CD4-positive, CD25-positive, alpha-beta regulatory T cell (primary cell): ENCODE results near the gene SPRY1. TPM values are rescaled to one million over a fixed set of nuclear protein-coding genes. Genes with fewer than 3 reads are reported as not detected.

Source experiments
- ATAC-seq, 2 donors: fragments of 150-1000 bp; cut with Tn5 transposase; one replicate each; pipeline ENCODE4 v1.10.0; 2021; ENCODE audit warnings: low read depth in 2 of 2, moderate number of reproducible peaks in 2 of 2, moderate library complexity in 1 of 2
- DNase-seq, 3 donors: peaks; one replicate each; pipeline versions ENCODE4 v3.0.0 to v3.0.0-alpha.2; 2012 to 2022; ENCODE audit warnings: mixed read lengths in 1 of 3
- H3K27ac ChIP-seq: one replicate; pipeline ENCODE4 v1.7.0; 2013; ENCODE audit warnings: mild to moderate bottlenecking, low read length; ENCODE audit not compliant: insufficient read depth, poor library complexity, severe bottlenecking
- H3K27me3 ChIP-seq: one replicate; pipeline ENCODE4 v1.7.0; 2013; ENCODE audit warnings: low read length; ENCODE audit not compliant: control insufficient read depth, insufficient read depth
- H3K36me3 ChIP-seq: one replicate; pipeline ENCODE4 v1.7.0; 2013; ENCODE audit warnings: mild to moderate bottlenecking, low read length, moderate library complexity; ENCODE audit not compliant: control insufficient read depth, insufficient read depth
- H3K4me1 ChIP-seq: 2 replicates; pipeline ENCODE4 v1.7.0; 2013; ENCODE audit warnings: mild to moderate bottlenecking, low read length; ENCODE audit not compliant: insufficient read depth, control insufficient read depth, poor library complexity, severe bottlenecking
- H3K4me3 ChIP-seq: one replicate; pipeline ENCODE4 v1.7.0; 2013; ENCODE audit warnings: low read depth, mild to moderate bottlenecking, low read length, moderate library complexity
- H3K9me3 ChIP-seq, 2 experiments: 1 replicate in 1 of 2; 2 replicates in 1 of 2; pipeline ENCODE4 v1.7.0; 2013; ENCODE audit warnings: low read length in 2 of 2, mild to moderate bottlenecking in 1 of 2, moderate library complexity in 1 of 2; ENCODE audit not compliant: control insufficient read depth in 2 of 2
- H3K27ac Mint-ChIP-seq, 3 donors: one replicate each; pipeline ENCODE4 v1.8.0; 2020 to 2022; ENCODE audit warnings: mild to moderate bottlenecking in 3 of 3, mixed read lengths in 3 of 3, moderate library complexity in 2 of 3
- H3K27me3 Mint-ChIP-seq: one replicate; pipeline ENCODE4 v1.8.0; 2022; ENCODE audit warnings: mild to moderate bottlenecking, mixed read lengths
- H3K36me3 Mint-ChIP-seq: one replicate; pipeline ENCODE4 v1.8.0; 2020; ENCODE audit warnings: mixed read lengths
- H3K4me1 Mint-ChIP-seq, 4 donors: one replicate each; pipeline ENCODE4 v1.8.0; 2020 to 2022; ENCODE audit warnings: mixed read lengths in 4 of 4, mild to moderate bottlenecking in 1 of 4
- H3K4me3 Mint-ChIP-seq, 4 donors: one replicate each; pipeline ENCODE4 v1.8.0; 2020 to 2022; ENCODE audit warnings: mild to moderate bottlenecking in 4 of 4, mixed read lengths in 4 of 4, moderate library complexity in 3 of 4
- H3K9me3 Mint-ChIP-seq, 7 donors: one replicate each; pipeline ENCODE4 v1.8.0; 2020 to 2022; ENCODE audit warnings: mixed read lengths in 7 of 7, mild to moderate bottlenecking in 3 of 7, moderate library complexity in 2 of 7
- polyA plus RNA-seq, 4 donors: library from polyadenylated mRNA; unstranded; fragments of 300-500 nt; fragmentation: Illumina TruSeq; gene quantifications; one replicate each; pipeline ENCODE4 v1.2.3, GENCODE V29; 2021
- total RNA-seq: library from RNA; stranded (reverse); gene quantifications from one replicate; pipeline ENCODE4 v1.2.3, GENCODE V29; 2022

The SPRY1 gene
- total and polyA plus RNA-seq, 5 donors from 2014 or later: 2.0 to 6.4 (median 4.4) TPM

GRCh38 chr4:123380728-123381716, 15.6 kb upstream of the SPRY1 start:
- ATAC-seq: no peak
- peaks cover 8% of the 10 kb centered on the region for H3K27me3 Mint-ChIP-seq
- no peaks in the 10 kb centered on the region for H3K4me1 Mint-ChIP-seq

GRCh38 chr4:123381996-123382395, 14.6 kb upstream of the SPRY1 start:
- Mint-ChIP-seq H3K9me3 (peaks cover 0 to 5% (median 0%) of the 10 kb centered on the region in 7 donors), H3K36me3 (no peaks in the 10 kb centered on the region), H3K27me3 (peaks cover 9% of the 10 kb centered on the region), H3K27ac (no peak overlapping the region), H3K4me3 (no peak overlapping the region), H3K4me1 (peaks cover 0 to 2% (median 0%) of the 10 kb centered on the region in 4 donors)
- Histone ChIP-seq H3K36me3 (no peaks in the 10 kb centered on the region), H3K4me3 (no peak overlapping the region), H3K9me3 (no peaks in the 10 kb centered on the region), H3K27me3 (no peaks in the 10 kb centered on the region), H3K4me1 (no peaks in the 10 kb centered on the region), H3K27ac (no peak overlapping the region)
- ATAC-seq (no peak), DNase-seq (no peak)

More at GRCh38 chr4:123380728-123381716, 15.6 kb upstream of the SPRY1 start:
- no peak overlapping the region for H3K4me3 Mint-ChIP-seq
- Histone ChIP-seq H3K4me3 (no peak overlapping the region), H3K9me3 (no peaks in the 10 kb centered on the region), H3K27ac (no peak overlapping the region), H3K36me3 (no peaks in the 10 kb centered on the region), H3K4me1 (no peaks in the 10 kb centered on the region), H3K27me3 (no peaks in the 10 kb centered on the region)
- H3K36me3 Mint-ChIP-seq: no peaks in the 10 kb centered on the region
- no peak overlapping the region for H3K27ac Mint-ChIP-seq
- peaks cover 0 to 3% (median 0%) of the 10 kb centered on the region in 7 donors for H3K9me3 Mint-ChIP-seq
- DNase-seq: no peak

- Mint-ChIP-seq H3K27ac (no peak overlapping the region), H3K4me1 (peaks cover 0 to 2% (median 0%) of the 10 kb centered on the region in 4 donors), H3K27me3 (peaks cover 14% of the 10 kb centered on the region), H3K9me3 (peaks cover 0 to 5% (median 0%) of the 10 kb centered on the region in 7 donors), H3K36me3 (no peaks in the 10 kb centered on the region), H3K4me3 (no peak overlapping the region)
- Histone ChIP-seq H3K27me3 (no peaks in the 10 kb centered on the region), H3K4me1 (no peaks in the 10 kb centered on the region), H3K4me3 (no peak overlapping the region), H3K9me3 (no peaks in the 10 kb centered on the region), H3K27ac (no peak overlapping the region), H3K36me3 (no peaks in the 10 kb centered on the region)
- DNase-seq (no peak), ATAC-seq (no peak)
Observed at GRCh38 chr4:123383566-123383965, 13.0 kb upstream of the SPRY1 start.

GRCh38 chr4:123386609-123387008, 10.0 kb upstream of the SPRY1 start:
- Histone ChIP-seq H3K4me1 (no peaks in the 10 kb centered on the region), H3K9me3 (no peaks in the 10 kb centered on the region), H3K27ac (no peak overlapping the region), H3K27me3 (no peaks in the 10 kb centered on the region), H3K36me3 (no peaks in the 10 kb centered on the region), H3K4me3 (no peak overlapping the region)
- peaks cover 0 to 5% (median 0%) of the 10 kb centered on the region in 7 donors for H3K9me3 Mint-ChIP-seq
- H3K4me3 Mint-ChIP-seq: no peak overlapping the region
- H3K36me3 Mint-ChIP-seq: no peaks in the 10 kb centered on the region
- DNase-seq (no peak), ATAC-seq (no peak)
- H3K4me1 Mint-ChIP-seq: peaks cover 0 to 2% (median 0%) of the 10 kb centered on the region in 4 donors
- peaks cover 23% of the 10 kb centered on the region for H3K27me3 Mint-ChIP-seq
- H3K27ac Mint-ChIP-seq: no peak overlapping the region

- H3K9me3 Mint-ChIP-seq: peaks cover 0 to 2% (median 0%) of the 10 kb centered on the region in 7 donors
- ATAC-seq (no peak), DNase-seq (peak in 2 of 3 donors; percentile 16 to 40)
- peaks cover 25% of the 10 kb centered on the region for H3K27me3 Mint-ChIP-seq
- H3K4me3 ChIP-seq: no peak overlapping the region
- H3K4me3 Mint-ChIP-seq: no peak overlapping the region
- peaks cover 0 to 2% (median 0%) of the 10 kb centered on the region in 4 donors for H3K4me1 Mint-ChIP-seq
- no peak overlapping the region for H3K27ac ChIP-seq
- H3K36me3 ChIP-seq: no peaks in the 10 kb centered on the region
- peaks cover 8% of the 10 kb centered on the region for H3K27me3 ChIP-seq
- no peaks in the 10 kb centered on the region for H3K9me3 ChIP-seq
- H3K4me1 ChIP-seq: no peaks in the 10 kb centered on the region
- no peaks in the 10 kb centered on the region for H3K36me3 Mint-ChIP-seq
- no peak overlapping the region for H3K27ac Mint-ChIP-seq
Observed at GRCh38 chr4:123390846-123391456, 5.6 kb upstream of the SPRY1 start.

- Mint-ChIP-seq H3K36me3 (no peaks in the 10 kb centered on the region), H3K27me3 (peaks cover 36% of the 10 kb centered on the region), H3K4me3 (no peak overlapping the region), H3K9me3 (peaks cover 0 to 2% (median 0%) of the 10 kb centered on the region in 7 donors), H3K4me1 (peaks cover 0 to 15% (median 10%) of the 10 kb centered on the region in 4 donors), H3K27ac (no peak overlapping the region)
- no peak overlapping the region for H3K27ac ChIP-seq
- ATAC-seq (no peak), DNase-seq (no peak)
- no peaks in the 10 kb centered on the region for H3K9me3 ChIP-seq
- peaks cover 21% of the 10 kb centered on the region for H3K4me1 ChIP-seq
- no peaks in the 10 kb centered on the region for H3K36me3 ChIP-seq
- H3K4me3 ChIP-seq: no peak overlapping the region
- H3K27me3 ChIP-seq: peaks cover 16% of the 10 kb centered on the region
Observed at GRCh38 chr4:123393721-123394120, 2.9 kb upstream of the SPRY1 start.

- ATAC-seq (no peak), DNase-seq (peak; percentile 12 to 30 (median 21))
- Histone ChIP-seq H3K27me3 (peaks cover 27% of the 10 kb centered on the region), H3K9me3 (no peaks in the 10 kb centered on the region), H3K4me3 (peak overlapping the region; percentile 91), H3K4me1 (peaks cover 31% of the 10 kb centered on the region), H3K36me3 (no peaks in the 10 kb centered on the region), H3K27ac (peak overlapping the region; percentile 47)
- no peaks in the 10 kb centered on the region for H3K36me3 Mint-ChIP-seq
- peaks cover 6 to 34% (median 22%) of the 10 kb centered on the region in 4 donors for H3K4me1 Mint-ChIP-seq
- peak overlapping the region; percentile 67 to 91 (median 87) for H3K4me3 Mint-ChIP-seq
- H3K27ac Mint-ChIP-seq: peak overlapping the region in 2 of 3 donors; percentile 88
- peaks cover 52% of the 10 kb centered on the region for H3K27me3 Mint-ChIP-seq
- H3K9me3 Mint-ChIP-seq: peaks cover 0 to 2% (median 0%) of the 10 kb centered on the region in 7 donors
Observed at GRCh38 chr4:123397144-123398065, 810 bp downstream of the SPRY1 start.
